ENCODE data around the gene CRYBB3.
"Not testable (repeated sequence)": the region's sequence is repeated elsewhere in the genome, so short reads cannot be mapped to it uniquely, and the experiment has no call there.

CRYBB3 gene

GRCh38 chr22:25176175-25176574, 23.5 kb upstream of the CRYBB3 start:
- no peak for DNase-seq

- no peak for DNase-seq
Measured at GRCh38 chr22:25176799-25177198, 22.9 kb upstream of the CRYBB3 start.

GRCh38 chr22:25177226-25177625, 22.4 kb upstream of the CRYBB3 start:
- no peak for DNase-seq

- no peak for DNase-seq
Measured at GRCh38 chr22:25177895-25178294, 21.8 kb upstream of the CRYBB3 start.

- not testable (repeated sequence) for DNase-seq
Measured at GRCh38 chr22:25178348-25178747, 21.3 kb upstream of the CRYBB3 start.

- not testable (repeated sequence) for DNase-seq
Measured at GRCh38 chr22:25178869-25179631, 20.6 kb upstream of the CRYBB3 start.

GRCh38 chr22:25182131-25183110, 17.2 kb upstream of the CRYBB3 start:
- DNase-seq, result no peak

- DNase-seq, result no peak
Measured at GRCh38 chr22:25183949-25184619, 15.6 kb upstream of the CRYBB3 start.

GRCh38 chr22:25186140-25186539, 13.5 kb upstream of the CRYBB3 start:
- no peak for DNase-seq

- DNase-seq, result no peak
Measured at GRCh38 chr22:25187469-25187868, 12.2 kb upstream of the CRYBB3 start.

GRCh38 chr22:25192406-25192805, 7.3 kb upstream of the CRYBB3 start:
- DNase-seq, result no peak

- DNase-seq, result no peak
Measured at GRCh38 chr22:25193130-25193529, 6.5 kb upstream of the CRYBB3 start.

GRCh38 chr22:25193548-25193947, 6.1 kb upstream of the CRYBB3 start:
- DNase-seq, result no peak

- no peak for DNase-seq
Measured at GRCh38 chr22:25196326-25196725, 3.3 kb upstream of the CRYBB3 start.

- no peak for DNase-seq
Measured at GRCh38 chr22:25197340-25197739, 2.3 kb upstream of the CRYBB3 start.

GRCh38 chr22:25200967-25201366, 1.3 kb downstream of the CRYBB3 start:
- DNase-seq, result no peak

- no peak for DNase-seq
Measured at GRCh38 chr22:25201557-25202273, 2.1 kb downstream of the CRYBB3 start.

GRCh38 chr22:25202290-25202921, 2.7 kb downstream of the CRYBB3 start:
- no peak for DNase-seq

- DNase-seq, result no peak
Measured at GRCh38 chr22:25203082-25203481, 3.4 kb downstream of the CRYBB3 start.

- DNase-seq, result not testable (repeated sequence)
Measured at GRCh38 chr22:25204547-25204946, 4.9 kb downstream of the CRYBB3 start.

- DNase-seq, result no peak
Measured at GRCh38 chr22:25205847-25206246, 6.2 kb downstream of the CRYBB3 start.

- no peak for DNase-seq
Measured at GRCh38 chr22:25206998-25207397, 7.3 kb downstream of the CRYBB3 start.

All from activated gamma-delta T cell (primary cell).